ENCODE results near the gene DACH2.

DNA sequence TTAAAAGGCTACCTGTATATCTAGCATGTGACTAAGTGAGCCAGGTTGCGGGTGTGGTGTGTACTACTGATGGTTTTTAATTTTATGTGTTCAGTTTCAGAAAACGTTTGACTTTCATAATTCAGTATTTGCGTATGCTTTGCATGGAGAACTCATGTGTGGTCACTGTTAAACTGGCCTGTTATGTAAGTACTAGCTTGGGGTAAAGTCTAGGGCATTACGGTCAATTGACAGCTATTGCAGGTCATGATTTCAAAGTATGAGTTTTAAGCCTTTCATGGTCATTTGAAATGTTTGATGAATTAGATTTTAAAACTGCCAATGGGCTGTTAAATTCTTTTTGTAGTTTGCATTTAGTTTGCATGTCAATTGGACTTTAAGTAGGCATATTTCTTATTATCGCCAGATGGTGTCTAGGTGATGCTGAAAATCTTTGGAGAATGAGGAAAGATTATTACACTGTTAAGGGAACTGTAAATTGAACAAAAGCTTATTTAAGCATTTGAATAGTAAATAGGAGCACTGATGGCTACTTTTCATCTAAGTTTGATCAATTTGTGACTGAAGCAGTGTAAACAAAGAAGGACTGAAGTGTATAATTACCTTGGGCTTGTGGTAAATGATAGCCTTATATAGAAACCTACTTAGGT lies 563.4 kb downstream of the DACH2 start:
- TF ChIP-seq, protein P1, sequence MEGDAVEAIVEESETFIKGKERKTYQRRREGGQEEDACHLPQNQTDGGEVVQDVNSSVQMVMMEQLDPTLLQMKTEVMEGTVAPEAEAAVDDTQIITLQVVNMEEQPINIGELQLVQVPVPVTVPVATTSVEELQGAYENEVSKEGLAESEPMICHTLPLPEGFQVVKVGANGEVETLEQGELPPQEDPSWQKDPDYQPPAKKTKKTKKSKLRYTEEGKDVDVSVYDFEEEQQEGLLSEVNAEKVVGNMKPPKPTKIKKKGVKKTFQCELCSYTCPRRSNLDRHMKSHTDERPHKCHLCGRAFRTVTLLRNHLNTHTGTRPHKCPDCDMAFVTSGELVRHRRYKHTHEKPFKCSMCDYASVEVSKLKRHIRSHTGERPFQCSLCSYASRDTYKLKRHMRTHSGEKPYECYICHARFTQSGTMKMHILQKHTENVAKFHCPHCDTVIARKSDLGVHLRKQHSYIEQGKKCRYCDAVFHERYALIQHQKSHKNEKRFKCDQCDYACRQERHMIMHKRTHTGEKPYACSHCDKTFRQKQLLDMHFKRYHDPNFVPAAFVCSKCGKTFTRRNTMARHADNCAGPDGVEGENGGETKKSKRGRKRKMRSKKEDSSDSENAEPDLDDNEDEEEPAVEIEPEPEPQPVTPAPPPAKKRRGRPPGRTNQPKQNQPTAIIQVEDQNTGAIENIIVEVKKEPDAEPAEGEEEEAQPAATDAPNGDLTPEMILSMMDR (optimal IDR thresholded peaks at IDR 0.05 in 1 of 3, IDR thresholded peaks at IDR 0.05 in 1 of 3, conservative IDR thresholded peaks at IDR 0.05 in 1 of 3; ENCODE audit: extremely low read depth in 1 of 3, insufficient read depth in 2 of 3, low read length in 3 of 3) = no peak
- TF ChIP-seq EZH2 (IDR thresholded peaks at IDR 0.05; ENCODE audit: low read length) = no peak
